Lower lobe of right lung (tissue), 2 donors: ENCODE data around the gene FHOD1. TPM values are rescaled to one million over a fixed set of nuclear protein-coding genes. Genes with fewer than 3 reads are reported as not detected.
A peak's percentile ranks its signal among the peaks of the same experiment; 100 is the strongest.

Source experiments
- ATAC-seq, 2 donors: fragments of 200-7000 bp; cut with Tn5 transposase; one replicate each; pipeline ENCODE4 v1.9.1; 2020 to 2022; ENCODE audit warnings: mild to moderate bottlenecking in 2 of 2, moderate library complexity in 2 of 2
- DNase-seq: peaks from one replicate; pipeline ENCODE4 v3.0.0-alpha.2; 2020
- H3K27ac ChIP-seq: fragments of 200-600 bp; one replicate; pipeline ENCODE4 v1.8.0; 2022
- H3K27me3 ChIP-seq: fragments of 200-600 bp; one replicate; pipeline ENCODE4 v1.8.0; 2022; ENCODE audit warnings: low read depth
- H3K36me3 ChIP-seq: fragments of 200-600 bp; one replicate; pipeline ENCODE4 v1.8.0; 2022; ENCODE audit warnings: mild to moderate bottlenecking
- H3K4me1 ChIP-seq: fragments of 200-600 bp; one replicate; pipeline ENCODE4 v1.8.0; 2022
- H3K4me3 ChIP-seq: fragments of 200-600 bp; one replicate; pipeline ENCODE4 v1.8.0; 2022; ENCODE audit warnings: mild to moderate bottlenecking
- H3K9me3 ChIP-seq: fragments of 200-600 bp; one replicate; pipeline ENCODE4 v1.8.0; 2022
- intact Hi-C: fragments of 100-400 bp; cut with DNase I; formaldehyde crosslinking; loops from one replicate; pipeline ENCODE4 v1.11.0; 2022
- total RNA-seq: library from RNA; stranded (reverse); fragmentation: NEBNext Ultra II Directional; extraction: Animal tissue kit (Norgen Biotek cat#: 25700); gene quantifications from one replicate; pipeline ENCODE4 v1.2.1, GENCODE V29; 2021
- TF ChIP-seq, protein P1 (sequence below): fragments of 200-600 bp; IDR thresholded peaks from one replicate; pipeline ENCODE4 v1.8.0; 2022; ENCODE audit warnings: antibody characterized with exemption, mild to moderate bottlenecking
- donor health status: DM: no; HTN: yes; CAD: no; lungs with severe emphysema.

FHOD1 gene
- total RNA-seq, 1 donor from 2014 or later: 67.7 TPM

DNA sequence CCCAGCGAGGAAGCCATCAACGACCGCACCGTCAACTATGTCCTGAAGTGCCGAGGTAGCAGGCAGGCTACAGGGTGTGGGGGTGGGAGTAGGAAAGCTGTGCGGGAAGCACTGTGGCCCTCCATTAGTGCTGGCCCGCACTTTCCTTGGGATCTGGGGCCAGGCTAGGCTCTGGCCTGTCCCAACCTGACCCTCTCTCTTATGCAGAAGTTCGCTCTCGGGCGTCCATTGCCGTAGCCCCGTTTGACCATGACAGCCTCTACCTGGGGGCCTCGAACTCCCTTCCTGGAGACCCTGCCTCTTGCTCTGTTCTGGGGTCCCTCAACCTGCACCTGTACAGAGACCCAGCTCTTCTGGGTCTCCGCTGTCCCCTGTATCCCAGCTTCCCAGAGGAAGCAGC lies 40.7 kb upstream of the FHOD1 start:
- Histone ChIP-seq H3K4me1 (no peaks in the 10 kb centered on the region), H3K27ac (no peak overlapping the region), H3K4me3 (no peak overlapping the region), H3K27me3 (no peaks in the 10 kb centered on the region), H3K36me3 (peaks cover 8% of the 10 kb centered on the region), H3K9me3 (no peaks in the 10 kb centered on the region)
- no peak for ATAC-seq
- TF ChIP-seq, protein P1, sequence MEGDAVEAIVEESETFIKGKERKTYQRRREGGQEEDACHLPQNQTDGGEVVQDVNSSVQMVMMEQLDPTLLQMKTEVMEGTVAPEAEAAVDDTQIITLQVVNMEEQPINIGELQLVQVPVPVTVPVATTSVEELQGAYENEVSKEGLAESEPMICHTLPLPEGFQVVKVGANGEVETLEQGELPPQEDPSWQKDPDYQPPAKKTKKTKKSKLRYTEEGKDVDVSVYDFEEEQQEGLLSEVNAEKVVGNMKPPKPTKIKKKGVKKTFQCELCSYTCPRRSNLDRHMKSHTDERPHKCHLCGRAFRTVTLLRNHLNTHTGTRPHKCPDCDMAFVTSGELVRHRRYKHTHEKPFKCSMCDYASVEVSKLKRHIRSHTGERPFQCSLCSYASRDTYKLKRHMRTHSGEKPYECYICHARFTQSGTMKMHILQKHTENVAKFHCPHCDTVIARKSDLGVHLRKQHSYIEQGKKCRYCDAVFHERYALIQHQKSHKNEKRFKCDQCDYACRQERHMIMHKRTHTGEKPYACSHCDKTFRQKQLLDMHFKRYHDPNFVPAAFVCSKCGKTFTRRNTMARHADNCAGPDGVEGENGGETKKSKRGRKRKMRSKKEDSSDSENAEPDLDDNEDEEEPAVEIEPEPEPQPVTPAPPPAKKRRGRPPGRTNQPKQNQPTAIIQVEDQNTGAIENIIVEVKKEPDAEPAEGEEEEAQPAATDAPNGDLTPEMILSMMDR: no peak
- intact Hi-C loops: no loop called here
- DNase-seq: no peak

DNA sequence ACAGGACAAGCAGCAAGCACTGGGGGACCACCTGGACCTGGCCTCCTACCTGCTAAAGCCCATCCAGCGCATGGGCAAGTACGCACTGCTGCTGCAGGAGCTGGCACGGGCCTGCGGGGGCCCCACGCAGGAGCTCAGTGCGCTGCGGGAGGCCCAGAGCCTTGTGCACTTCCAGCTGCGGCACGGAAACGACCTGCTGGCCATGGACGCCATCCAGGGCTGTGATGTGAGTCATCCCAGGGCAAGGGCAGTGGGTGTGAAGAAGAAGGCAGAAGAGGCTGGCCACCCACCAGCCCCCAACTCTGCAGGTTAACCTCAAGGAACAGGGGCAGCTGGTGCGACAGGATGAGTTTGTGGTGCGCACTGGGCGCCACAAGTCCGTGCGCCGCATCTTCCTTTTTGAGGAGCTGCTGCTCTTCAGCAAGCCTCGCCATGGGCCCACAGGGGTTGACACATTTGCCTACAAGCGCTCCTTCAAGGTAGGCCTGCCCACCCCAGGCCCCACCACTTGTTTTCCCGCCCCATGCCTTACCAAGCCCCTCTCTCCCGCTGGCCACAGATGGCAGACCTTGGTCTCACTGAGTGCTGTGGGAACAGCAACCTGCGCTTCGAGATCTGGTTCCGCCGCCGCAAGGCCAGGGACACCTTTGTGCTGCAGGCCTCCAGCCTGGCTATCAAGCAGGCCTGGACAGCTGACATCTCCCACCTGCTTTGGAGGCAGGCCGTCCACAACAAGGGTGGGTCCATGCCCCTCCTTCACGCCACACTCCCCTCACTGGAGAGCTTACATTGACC lies 39.4 kb upstream of the FHOD1 start:
- intact Hi-C loops: no loop called here
- Histone ChIP-seq H3K4me1 (no peaks in the 10 kb centered on the region), H3K27me3 (no peaks in the 10 kb centered on the region), H3K36me3 (peaks cover 12% of the 10 kb centered on the region), H3K9me3 (no peaks in the 10 kb centered on the region), H3K4me3 (no peak overlapping the region), H3K27ac (no peak overlapping the region)
- ATAC-seq: no peak
- TF ChIP-seq, protein P1: no peak
- no peak for DNase-seq

DNA sequence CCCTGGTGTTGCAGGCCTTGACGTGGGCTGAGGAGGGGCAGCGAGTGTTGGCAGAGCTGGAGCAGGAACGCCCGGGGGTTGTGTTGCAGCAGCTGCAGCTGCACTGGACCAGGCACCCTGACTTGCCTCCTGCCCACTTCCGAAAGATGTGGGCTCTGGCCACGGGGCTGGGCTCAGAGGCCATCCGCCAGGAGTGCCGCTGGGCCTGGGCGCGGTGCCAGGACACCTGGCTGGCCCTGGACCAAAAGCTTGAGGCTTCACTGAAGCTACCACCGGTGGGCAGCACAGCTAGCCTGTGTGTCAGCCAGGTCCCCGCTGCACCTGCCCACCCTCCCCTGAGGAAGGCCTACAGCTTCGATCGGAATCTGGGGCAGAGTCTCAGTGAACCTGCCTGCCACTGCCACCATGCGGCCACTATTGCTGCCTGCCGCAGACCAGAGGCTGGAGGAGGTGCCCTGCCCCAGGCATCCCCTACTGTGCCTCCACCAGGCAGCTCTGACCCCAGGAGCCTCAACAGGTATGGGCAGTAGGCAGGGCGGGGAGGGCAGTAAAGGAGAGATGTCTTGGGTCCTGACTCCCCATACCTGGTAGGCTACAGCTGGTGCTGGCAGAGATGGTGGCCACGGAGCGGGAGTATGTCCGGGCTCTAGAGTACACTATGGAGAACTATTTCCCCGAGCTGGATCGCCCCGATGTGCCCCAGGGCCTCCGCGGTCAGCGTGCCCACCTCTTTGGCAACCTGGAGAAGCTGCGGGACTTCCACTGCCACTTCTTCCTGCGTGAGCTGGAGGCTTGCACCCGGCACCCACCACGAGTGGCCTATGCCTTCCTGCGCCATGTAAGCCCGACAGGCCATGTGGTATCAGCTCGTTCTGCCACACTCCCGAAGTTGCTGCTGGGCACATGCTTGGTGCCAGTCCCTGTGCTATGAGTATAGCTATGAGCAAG lies 37.7 kb upstream of the FHOD1 start:
- ATAC-seq (peak; percentile 44 to 73), DNase-seq (peak; percentile 24)
- TF ChIP-seq, protein P1: peak; percentile 25
- Histone ChIP-seq H3K27ac (no peak overlapping the region), H3K36me3 (peaks cover 12% of the 10 kb centered on the region), H3K4me1 (peaks cover under 1% of the 10 kb centered on the region), H3K4me3 (no peak overlapping the region), H3K9me3 (no peaks in the 10 kb centered on the region), H3K27me3 (no peaks in the 10 kb centered on the region)
- intact Hi-C loops: no loop called here

DNA sequence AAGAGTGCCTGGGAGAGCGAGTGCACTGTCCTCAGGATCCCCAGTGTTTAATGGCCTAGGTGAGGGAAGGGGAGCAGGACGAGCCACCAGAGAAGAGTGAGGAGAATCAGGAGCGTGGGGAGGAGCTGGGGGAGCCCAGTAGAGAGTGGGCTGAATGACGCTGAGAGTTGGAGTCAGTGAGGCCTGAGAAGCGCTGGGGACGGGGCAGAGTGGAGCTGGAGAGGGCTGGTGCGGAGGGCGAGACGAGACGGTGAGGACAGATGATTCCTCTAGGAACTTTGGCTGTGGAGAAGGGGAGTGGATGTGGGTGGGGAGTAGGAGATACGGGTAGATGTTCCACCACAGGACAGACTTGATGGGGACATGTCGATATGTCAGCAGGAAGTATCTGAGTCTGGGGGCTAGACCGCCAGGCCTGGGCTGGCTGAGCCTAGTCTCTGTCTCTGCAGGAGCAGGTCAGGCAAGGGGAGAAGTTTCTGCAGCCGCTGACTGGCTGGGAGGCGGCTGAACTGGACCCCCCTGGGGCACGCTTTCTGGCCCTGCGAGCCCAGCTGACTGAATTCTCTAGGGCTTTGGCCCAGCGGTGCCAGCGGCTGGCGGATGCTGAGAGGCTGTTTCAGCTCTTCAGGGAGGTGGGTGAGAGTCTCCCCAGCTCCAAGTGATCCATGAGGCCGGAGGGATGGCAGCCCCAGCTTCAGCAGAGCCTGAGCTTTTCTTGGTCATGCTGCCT lies 36.7 kb upstream of the FHOD1 start:
- intact Hi-C loops: no loop called here

More for the DNA sequence above, 36.7 kb upstream of the FHOD1 start:
- no peaks in the 10 kb centered on the region for H3K9me3 ChIP-seq
- peaks cover 6% of the 10 kb centered on the region for H3K4me1 ChIP-seq
- TF ChIP-seq, protein P1: no peak
- peaks cover 12% of the 10 kb centered on the region for H3K36me3 ChIP-seq
- H3K4me3 ChIP-seq: no peak overlapping the region
- H3K27me3 ChIP-seq: no peaks in the 10 kb centered on the region
- DNase-seq (peak; percentile 24), ATAC-seq (no peak)
- H3K27ac ChIP-seq: no peak overlapping the region
